ENCODE results near the gene TMOD2. TPM values are rescaled to one million over a fixed set of nuclear protein-coding genes. Genes with fewer than 3 reads are reported as not detected.

Gene TMOD2
- total RNA-seq, 1 experiment from 2014 or later = 0.52 TPM

DNA sequence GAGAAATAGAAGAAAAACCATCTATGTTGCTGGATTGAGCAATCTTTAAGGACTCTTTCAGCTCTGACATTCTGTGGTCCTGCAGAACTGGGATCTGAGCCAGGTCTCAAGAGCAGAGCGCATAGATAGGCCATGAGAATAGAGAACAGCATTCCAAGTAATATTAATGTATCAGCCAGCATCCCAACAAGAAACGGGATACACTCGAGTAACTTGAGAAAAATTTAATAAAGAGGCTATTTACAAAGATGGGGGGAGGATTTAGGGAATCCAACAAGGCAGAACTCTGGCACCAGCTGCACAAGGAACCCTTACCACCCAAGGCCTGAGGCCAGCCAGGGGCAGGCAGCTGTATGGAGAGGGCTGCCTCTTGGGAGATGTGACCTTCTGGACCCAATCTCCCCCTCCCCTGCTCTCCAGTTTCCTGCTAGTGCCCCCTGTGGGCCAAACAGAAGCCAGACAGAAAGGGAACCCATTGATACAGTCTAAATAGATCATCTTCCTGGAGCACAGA is 8.2 kb downstream of the TMOD2 start:
- DNase-seq = no peak
- intact Hi-C loops (cut with micrococcal nuclease; ENCODE audit: unreplicated experiment) = no loop called here
- Histone ChIP-seq H3K27me3 (replicated peaks; ENCODE audit: control insufficient read depth, insufficient read depth, low read length) (no peaks in the 10 kb centered on the region), H3K4me1 (no peaks in the 10 kb centered on the region), H3K4me3 (ENCODE audit: low read depth, low read length) (no peak overlapping the region), H3K36me3 (ENCODE audit: control insufficient read depth, insufficient read depth, low read length) (no peaks in the 10 kb centered on the region), H3K9me3 (no peaks in the 10 kb centered on the region)
- BruUV-seq (replicated peaks) = no TSS peak
- Mint-ChIP-seq H3K4me1 (ENCODE audit: low read depth, unreplicated experiment) (no peaks in the 10 kb centered on the region), H3K36me3 (ENCODE audit: insufficient read depth, unreplicated experiment) (no peaks in the 10 kb centered on the region), H3K27ac (ENCODE audit: unreplicated experiment) (no peak overlapping the region), H3K4me3 (ENCODE audit: unreplicated experiment) (no peak overlapping the region), H3K27me3 (ENCODE audit: insufficient read depth, unreplicated experiment) (peaks cover 25% of the 10 kb centered on the region), H3K9me3 (ENCODE audit: unreplicated experiment) (no peaks in the 10 kb centered on the region)
- ChIA-PET CTCF (no interaction called here), POLR2A (no interaction called here)
- peak in 1 of 2 experiments; percentile 2 for TF ChIP-seq CTCF (IDR thresholded peaks at IDR 0.05; ENCODE audit: insufficient read depth in 1 of 2, low read depth in 1 of 2, low read length in 1 of 2, severe bottlenecking in 1 of 2, unreplicated experiment in 1 of 2)

DNA sequence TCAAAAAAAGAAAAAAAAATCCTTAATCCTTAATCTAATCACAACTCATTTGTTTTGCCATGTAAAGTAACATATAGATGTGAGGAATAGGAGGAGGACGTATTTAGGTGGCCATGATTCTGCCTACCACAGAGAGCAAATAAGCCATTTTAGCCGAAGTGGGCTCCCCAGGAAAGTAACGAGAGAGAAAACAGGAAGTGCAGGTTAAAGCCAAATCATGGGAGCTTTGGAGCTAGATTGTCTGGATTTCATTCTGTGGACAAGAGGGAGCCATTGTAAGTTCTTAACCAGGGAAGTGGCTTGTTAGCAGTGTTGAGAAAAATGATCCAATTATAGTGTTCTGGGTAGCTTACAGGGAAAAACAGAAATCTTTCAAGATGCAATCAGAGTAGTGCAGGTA is 9.4 kb downstream of the TMOD2 start:
- POLR2A ChIA-PET = no interaction called here
- no peaks in the 10 kb centered on the region for H3K4me1 ChIP-seq
- Mint-ChIP-seq H3K36me3 (ENCODE audit: insufficient read depth, unreplicated experiment) (no peaks in the 10 kb centered on the region), H3K27ac (ENCODE audit: unreplicated experiment) (no peak overlapping the region), H3K4me1 (ENCODE audit: low read depth, unreplicated experiment) (no peaks in the 10 kb centered on the region), H3K4me3 (ENCODE audit: unreplicated experiment) (no peak overlapping the region), H3K9me3 (ENCODE audit: unreplicated experiment) (no peaks in the 10 kb centered on the region), H3K27me3 (ENCODE audit: insufficient read depth, unreplicated experiment) (peaks cover 18% of the 10 kb centered on the region)
- H3K27me3 ChIP-seq (replicated peaks; ENCODE audit: control insufficient read depth, insufficient read depth, low read length) = no peaks in the 10 kb centered on the region
- TF ChIP-seq CTCF (IDR thresholded peaks at IDR 0.05; ENCODE audit: insufficient read depth in 1 of 2, low read depth in 1 of 2, low read length in 1 of 2, severe bottlenecking in 1 of 2, unreplicated experiment in 1 of 2) = no peak
- intact Hi-C loops (cut with micrococcal nuclease; ENCODE audit: unreplicated experiment) = no loop called here
- DNase-seq = no peak
- no peaks in the 10 kb centered on the region for H3K36me3 ChIP-seq (ENCODE audit: control insufficient read depth, insufficient read depth, low read length)
- no peak overlapping the region for H3K4me3 ChIP-seq (ENCODE audit: low read depth, low read length)
- no peaks in the 10 kb centered on the region for H3K9me3 ChIP-seq
- no TSS peak for BruUV-seq (replicated peaks)
- CTCF ChIA-PET = no interaction called here

GRCh38 chr15:51765751-51766150 is 14.4 kb downstream of the TMOD2 start:
- POLR2A ChIA-PET = no interaction called here
- intact Hi-C loops (cut with micrococcal nuclease; ENCODE audit: unreplicated experiment) = no loop called here
- Mint-ChIP-seq H3K4me1 (ENCODE audit: low read depth, unreplicated experiment) (no peaks in the 10 kb centered on the region), H3K9me3 (ENCODE audit: unreplicated experiment) (no peaks in the 10 kb centered on the region), H3K27ac (ENCODE audit: unreplicated experiment) (no peak overlapping the region), H3K4me3 (ENCODE audit: unreplicated experiment) (no peak overlapping the region), H3K36me3 (ENCODE audit: insufficient read depth, unreplicated experiment) (no peaks in the 10 kb centered on the region), H3K27me3 (ENCODE audit: insufficient read depth, unreplicated experiment) (peaks cover 12% of the 10 kb centered on the region)
- Histone ChIP-seq H3K36me3 (ENCODE audit: control insufficient read depth, insufficient read depth, low read length) (no peaks in the 10 kb centered on the region), H3K27me3 (replicated peaks; ENCODE audit: control insufficient read depth, insufficient read depth, low read length) (no peaks in the 10 kb centered on the region; the same call in 1 of the 2 replicates), H3K4me1 (no peaks in the 10 kb centered on the region), H3K9me3 (no peaks in the 10 kb centered on the region), H3K4me3 (ENCODE audit: low read depth, low read length) (no peak overlapping the region)
- BruUV-seq (replicated peaks) = no TSS peak
- DNase-seq = no peak
- CTCF ChIA-PET = no interaction called here
- TF ChIP-seq CTCF (IDR thresholded peaks at IDR 0.05; ENCODE audit: insufficient read depth in 1 of 2, low read depth in 1 of 2, low read length in 1 of 2, severe bottlenecking in 1 of 2, unreplicated experiment in 1 of 2) = no peak
